ENCODE data around the gene PTTG1IP. TPM values are rescaled to one million over a fixed set of nuclear protein-coding genes. Genes with fewer than 3 reads are reported as not detected.

PTTG1IP gene
- total and polyA plus RNA-seq, 10 of the 15 experiments (the other 5 are each of a cell fraction or from before 2014, with no cell fraction given): 2.4 to 56.4 (median 44.4) TPM

DNA sequence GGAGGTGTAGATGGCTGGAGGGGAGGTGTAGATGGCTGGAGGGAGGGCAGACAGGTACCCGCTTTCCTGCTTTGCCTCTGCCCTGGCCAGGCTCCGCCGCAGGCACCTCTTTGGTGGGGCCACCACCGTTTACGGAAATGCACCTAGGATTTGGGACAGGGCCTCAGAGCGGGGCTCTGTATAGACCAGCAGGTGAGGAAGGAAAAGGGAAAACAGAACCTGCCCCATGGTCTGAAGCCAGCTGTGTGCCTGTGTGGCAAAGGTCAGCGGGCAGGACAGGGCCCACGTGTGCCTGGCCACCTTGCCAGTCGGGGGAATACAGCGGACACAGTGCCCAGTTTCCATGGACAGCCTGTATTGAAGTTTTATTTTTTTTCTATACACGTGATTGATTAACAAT lies 12.1 kb upstream of the PTTG1IP start:
- in situ Hi-C loops (cut with MboI) (loop anchor here (10.0 kb wide), 1 partner anchor 49 kb away; no protein-coding TSS in a partner anchor), intact Hi-C loops (cut with micrococcal nuclease; ENCODE audit: unreplicated experiment) (no loop called here)
- Histone ChIP-seq H3K27ac (ENCODE audit: control insufficient read depth, insufficient read depth) (no peak overlapping the region), H3K9ac (ENCODE audit: control insufficient read depth, insufficient read depth, low read length) (no peak overlapping the region), H3K36me3 (ENCODE audit: control insufficient read depth in 2 of 2, insufficient read depth in 2 of 2, low read length in 1 of 2) (no peaks in the 10 kb centered on the region; a peak in 2 of 4 replicates), H2AFZ (ENCODE audit: control insufficient read depth, low read depth, low read length) (no peak overlapping the region), H3K4me3 (no peak overlapping the region), H4K20me1 (ENCODE audit: control insufficient read depth, insufficient read depth) (no peaks in the 10 kb centered on the region), H3K27me3 (replicated peaks in 1 of 2; ENCODE audit: control insufficient read depth in 2 of 2, insufficient read depth in 2 of 2, low read length in 1 of 2) (no peaks in the 10 kb centered on the region), H3K79me2 (ENCODE audit: control insufficient read depth, insufficient read depth, low read length) (no peaks in the 10 kb centered on the region), H3K9me3 (replicated peaks; ENCODE audit: control insufficient read depth, insufficient read depth, low read length) (no peaks in the 10 kb centered on the region), H3K4me2 (ENCODE audit: control insufficient read depth, insufficient read depth) (no peak overlapping the region), H3K4me1 (ENCODE audit: control insufficient read depth, insufficient read depth, low read length) (peaks cover 18% of the 10 kb centered on the region)
- ChIA-PET SMC1A (ENCODE audit: uncharacterized antibody, unreplicated experiment) (no interaction called here), POLR2A (no interaction called here), RAD21 (ENCODE audit: unreplicated experiment) (no interaction called here), CTCF (no interaction called here)
- DNase-seq (ENCODE audit: low read depth, low spot score) (no peak), FAIRE-seq (no peak), ATAC-seq (no peak)
- TF ChIP-seq ZNF217 (IDR thresholded peaks at IDR 0.05) (no peak), JUND (IDR thresholded peaks at IDR 0.05; ENCODE audit: low read depth, low read length) (no peak), BMI1 (IDR thresholded peaks at IDR 0.05; ENCODE audit: borderline replicate concordance) (no peak), ZSCAN29 (IDR thresholded peaks at IDR 0.05) (no peak), SUPT20H (IDR thresholded peaks at IDR 0.05; ENCODE audit: borderline replicate concordance, control insufficient read depth, low read depth, low read length) (no peak), ETV6 (conservative IDR thresholded peaks at IDR 0.05 in 1 of 2, IDR thresholded peaks at IDR 0.05 in 1 of 2; ENCODE audit: borderline replicate concordance in 1 of 2, low read depth in 1 of 2) (no peak), NFXL1 (IDR thresholded peaks at IDR 0.05; ENCODE audit: borderline replicate concordance) (no peak), RAD21 (IDR thresholded peaks at IDR 0.05; ENCODE audit: insufficient read depth, low read depth, low read length) (no peak), CHD1 (IDR thresholded peaks at IDR 0.05; ENCODE audit: low read depth, low read length) (no peak)
- TF ChIP-seq, protein P1, sequence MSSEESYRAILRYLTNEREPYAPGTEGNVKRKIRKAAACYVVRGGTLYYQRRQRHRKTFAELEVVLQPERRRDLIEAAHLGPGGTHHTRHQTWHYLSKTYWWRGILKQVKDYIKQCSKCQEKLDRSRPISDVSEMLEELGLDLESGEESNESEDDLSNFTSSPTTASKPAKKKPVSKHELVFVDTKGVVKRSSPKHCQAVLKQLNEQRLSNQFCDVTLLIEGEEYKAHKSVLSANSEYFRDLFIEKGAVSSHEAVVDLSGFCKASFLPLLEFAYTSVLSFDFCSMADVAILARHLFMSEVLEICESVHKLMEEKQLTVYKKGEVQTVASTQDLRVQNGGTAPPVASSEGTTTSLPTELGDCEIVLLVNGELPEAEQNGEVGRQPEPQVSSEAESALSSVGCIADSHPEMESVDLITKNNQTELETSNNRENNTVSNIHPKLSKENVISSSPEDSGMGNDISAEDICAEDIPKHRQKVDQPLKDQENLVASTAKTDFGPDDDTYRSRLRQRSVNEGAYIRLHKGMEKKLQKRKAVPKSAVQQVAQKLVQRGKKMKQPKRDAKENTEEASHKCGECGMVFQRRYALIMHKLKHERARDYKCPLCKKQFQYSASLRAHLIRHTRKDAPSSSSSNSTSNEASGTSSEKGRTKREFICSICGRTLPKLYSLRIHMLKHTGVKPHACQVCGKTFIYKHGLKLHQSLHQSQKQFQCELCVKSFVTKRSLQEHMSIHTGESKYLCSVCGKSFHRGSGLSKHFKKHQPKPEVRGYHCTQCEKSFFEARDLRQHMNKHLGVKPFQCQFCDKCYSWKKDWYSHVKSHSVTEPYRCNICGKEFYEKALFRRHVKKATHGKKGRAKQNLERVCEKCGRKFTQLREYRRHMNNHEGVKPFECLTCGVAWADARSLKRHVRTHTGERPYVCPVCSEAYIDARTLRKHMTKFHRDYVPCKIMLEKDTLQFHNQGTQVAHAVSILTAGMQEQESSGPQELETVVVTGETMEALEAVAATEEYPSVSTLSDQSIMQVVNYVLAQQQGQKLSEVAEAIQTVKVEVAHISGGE (CRISPR knock-in tag; IDR thresholded peaks at IDR 0.05): no peak
- WGBS (ENCODE audit: insufficient coverage, insufficient replicate concordance, low lambda C conversion rate, missing lambda C conversion rate): 94% methylated on average over 11 of the region's 11 CpGs
- no TSS peak for BruUV-seq (replicated peaks)
